ENCODE measurements around the gene TIMM29.
A peak's percentile ranks its signal among the peaks of the same experiment; 100 is the strongest.

Gene TIMM29

DNA sequence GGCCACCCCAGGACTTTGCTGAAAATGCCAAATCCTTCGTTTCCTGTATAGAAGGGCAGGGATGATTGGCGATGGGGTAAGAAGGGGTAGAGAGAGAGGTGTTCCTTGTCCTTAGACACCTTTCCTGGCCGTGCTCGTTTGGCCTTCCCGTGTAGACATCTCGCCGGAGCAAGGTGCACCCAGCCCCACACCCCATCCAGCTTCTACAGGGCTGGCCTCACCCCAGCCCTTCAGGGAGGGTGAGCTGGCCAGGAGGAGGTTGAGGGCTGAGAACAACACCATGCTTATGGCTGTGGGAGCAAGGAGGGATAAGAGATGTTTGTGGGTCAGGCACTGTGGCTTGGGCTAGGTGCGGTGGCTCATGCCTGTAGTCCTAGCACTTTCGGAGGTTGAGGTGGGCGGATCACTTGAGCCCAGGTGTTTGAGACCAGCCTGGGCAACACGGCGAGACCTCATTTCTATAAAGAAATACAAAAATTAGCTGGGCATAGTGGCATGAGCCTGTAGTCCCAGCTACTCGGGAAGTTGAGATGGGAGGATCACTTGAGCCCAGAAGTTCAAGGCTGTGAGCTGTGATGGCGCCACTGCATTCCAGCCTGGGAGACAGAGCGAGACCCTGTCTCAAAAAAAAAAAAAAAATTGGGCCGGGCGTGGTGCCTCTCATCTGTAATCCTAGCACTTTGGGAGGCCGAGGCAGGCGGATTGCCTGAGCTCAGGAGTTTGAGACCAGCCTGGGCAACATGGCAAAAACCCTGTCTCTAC is 47.7 kb downstream of the TIMM29 start:
- H3K36me3 Mint-ChIP-seq (ENCODE audit: low read depth) = no peaks in the 10 kb centered on the region
- no peaks in the 10 kb centered on the region for H3K9me3 Mint-ChIP-seq
- H3K27ac Mint-ChIP-seq = peak overlapping the region; percentile 52
- no peak overlapping the region for H3K4me3 Mint-ChIP-seq
- H3K4me1 Mint-ChIP-seq (ENCODE audit: low read depth) = peaks cover 36% of the 10 kb centered on the region
- H3K27me3 Mint-ChIP-seq = no peaks in the 10 kb centered on the region

DNA sequence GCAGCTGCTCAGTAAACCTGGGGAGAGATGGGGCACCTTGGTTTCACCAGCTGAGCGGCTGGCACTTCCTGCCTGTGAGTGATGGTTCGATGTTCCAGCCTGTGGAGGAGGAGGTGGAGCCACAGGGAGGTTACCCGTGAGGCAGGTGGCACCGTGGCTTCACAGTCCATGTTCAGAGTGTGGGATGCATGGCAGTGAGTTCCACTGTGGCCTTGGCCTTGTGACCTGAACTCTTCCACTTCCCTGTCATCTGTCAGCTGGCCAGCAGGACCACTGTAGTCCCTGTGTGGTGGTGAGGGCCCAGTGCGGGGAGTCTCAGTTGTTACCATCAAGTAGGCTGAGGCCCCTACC is 49.1 kb downstream of the TIMM29 start:
- Mint-ChIP-seq H3K27me3 (no peaks in the 10 kb centered on the region), H3K9me3 (no peaks in the 10 kb centered on the region), H3K4me1 (ENCODE audit: low read depth) (peaks cover 38% of the 10 kb centered on the region), H3K4me3 (no peak overlapping the region), H3K36me3 (ENCODE audit: low read depth) (no peaks in the 10 kb centered on the region), H3K27ac (no peak overlapping the region)

Measured in stimulated activated naive CD8-positive, alpha-beta T cell treated with anti-CD3 and anti-CD28 coated beads, Interleukin-15, Interleukin-2, amounts not matched to agents 100 ng/mL and 50 ng/mL, for 24 hours (primary cell).